ENCODE data around the gene SAFB2.
A peak's percentile ranks its signal among the peaks of the same experiment; 100 is the strongest.

The SAFB2 gene

DNA sequence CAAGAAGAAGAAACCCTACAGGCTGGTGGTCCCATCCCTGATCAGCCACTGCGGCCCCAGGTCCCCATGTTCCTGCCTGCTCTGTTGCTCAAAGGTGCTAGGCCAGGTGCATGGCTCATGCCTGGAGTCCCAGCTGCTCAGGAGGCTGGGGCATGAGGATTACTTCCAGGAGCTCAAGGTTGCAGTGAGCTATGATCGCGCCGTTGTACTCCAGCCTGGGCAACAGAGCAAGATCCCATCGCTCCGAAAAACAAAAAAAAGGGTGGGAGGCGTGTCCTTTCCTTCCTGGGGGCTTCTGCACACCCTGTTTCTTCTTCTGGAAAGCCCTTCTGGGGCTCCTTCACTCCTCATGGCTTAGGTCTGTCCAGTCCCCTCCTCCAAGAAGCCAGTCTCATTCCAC is 42.9 kb downstream of the SAFB2 start:
- no peak for DNase-seq (ENCODE audit: low read depth)

DNA sequence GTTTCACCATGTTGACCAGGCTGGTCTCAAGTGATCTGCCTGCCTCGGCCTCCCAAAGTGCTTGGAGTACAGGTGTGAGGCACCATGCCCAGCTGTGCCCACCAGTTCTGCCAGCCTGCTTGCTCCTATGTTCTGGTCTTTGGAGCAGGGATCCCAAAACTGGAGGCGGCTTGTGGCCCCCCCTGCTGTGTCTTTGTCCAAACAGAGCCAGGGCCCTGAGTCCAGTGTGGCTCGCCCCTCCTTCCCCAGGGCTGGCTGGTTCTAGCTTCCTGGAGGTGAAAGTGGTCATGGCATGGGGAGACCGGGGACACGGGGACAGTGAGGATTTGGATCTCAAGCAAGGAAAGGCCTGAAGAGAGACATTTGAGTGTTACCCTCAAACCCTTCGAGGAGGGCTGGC is 43.3 kb downstream of the SAFB2 start:
- no peak for DNase-seq (ENCODE audit: low read depth)

DNA sequence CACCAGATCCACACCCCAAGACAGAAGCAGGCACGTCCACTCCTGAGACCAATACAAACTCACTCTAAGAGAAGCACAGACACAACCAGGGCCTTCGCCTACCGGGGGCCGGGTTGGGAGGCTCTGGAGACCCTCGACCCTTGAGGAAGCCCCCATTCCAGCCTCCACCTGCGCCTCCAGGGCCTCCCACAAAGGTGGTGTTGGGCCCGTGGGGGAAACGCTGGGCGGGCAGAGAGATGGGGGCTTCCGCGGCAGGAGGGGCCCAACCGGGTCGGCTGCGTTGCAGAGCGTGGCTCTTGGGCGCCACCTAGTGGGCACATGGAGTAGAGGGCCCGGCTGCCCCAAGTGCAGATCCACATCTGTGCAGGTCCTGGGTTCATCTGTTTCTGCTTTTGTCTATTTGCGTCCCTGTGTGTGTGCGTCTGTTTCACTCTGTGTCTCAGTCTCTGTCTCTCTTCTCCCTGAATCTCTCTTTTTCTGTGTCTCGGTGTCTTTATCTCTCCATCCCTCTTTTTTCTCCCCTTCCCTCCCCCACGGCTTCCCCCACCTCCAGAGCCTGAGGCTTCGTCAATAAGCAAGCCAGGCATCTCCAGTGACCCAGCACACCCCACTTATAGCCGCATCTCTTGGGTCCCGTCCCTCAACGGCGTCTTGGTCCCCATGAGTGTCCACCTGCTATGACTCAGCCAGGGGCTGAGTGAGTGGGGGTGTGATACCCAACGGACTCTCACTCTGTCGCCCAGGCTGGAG is 44.3 kb downstream of the SAFB2 start:
- peak; percentile 62 for DNase-seq (ENCODE audit: low read depth)

DNA sequence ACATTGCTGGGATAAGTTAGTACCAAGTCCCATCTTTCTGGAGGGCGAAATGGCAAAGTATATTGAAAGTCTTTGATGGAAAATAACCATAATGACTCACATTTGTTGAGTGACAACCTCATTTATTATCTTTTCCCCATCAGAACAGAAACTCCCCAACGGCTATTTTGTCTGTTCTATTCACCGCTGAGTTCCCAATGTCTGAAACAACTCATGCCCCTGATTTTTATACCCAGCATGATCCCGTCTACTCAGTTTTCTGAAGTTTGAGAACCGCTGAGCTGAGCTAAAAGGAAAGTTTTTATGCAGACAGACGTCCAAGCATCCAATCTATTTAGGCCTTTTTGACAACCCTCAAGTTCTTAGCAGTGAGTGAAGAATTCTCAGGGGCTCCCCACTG is 47.0 kb downstream of the SAFB2 start:
- no peak for DNase-seq (ENCODE audit: low read depth)

DNA sequence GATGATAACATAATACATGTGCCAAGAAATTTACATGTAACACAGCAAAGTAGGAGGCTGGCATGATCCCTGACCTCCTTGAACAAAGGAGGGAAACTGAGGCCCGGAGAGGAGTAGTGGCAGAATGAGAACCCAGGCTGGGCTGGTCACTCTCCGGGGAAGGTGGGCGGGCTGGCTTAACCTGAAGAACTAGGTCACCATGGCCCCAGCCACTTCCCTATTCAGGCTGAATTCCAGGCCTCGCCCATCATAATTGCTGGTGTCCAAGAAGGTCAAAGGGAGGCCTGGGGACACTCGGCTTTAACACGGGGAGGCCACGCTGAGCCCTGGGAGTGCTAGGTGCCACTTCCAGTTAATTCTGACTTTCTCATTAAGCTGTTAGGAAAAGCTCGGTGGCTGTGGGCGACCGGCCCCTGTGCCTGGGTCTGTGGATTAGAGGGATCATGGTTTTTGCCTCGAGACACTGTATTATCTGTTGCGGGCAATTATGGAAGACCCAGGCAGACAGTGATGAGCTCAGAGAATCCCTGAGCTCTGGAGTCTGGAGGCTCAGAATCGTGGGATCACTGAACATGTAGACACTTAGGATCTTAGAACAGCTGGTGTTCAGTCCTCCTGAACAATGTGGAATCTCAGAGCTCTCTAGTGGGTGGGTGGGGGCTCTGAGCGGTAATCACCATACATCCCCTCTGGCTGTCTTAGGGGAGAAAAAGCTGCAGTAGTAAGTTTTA is 49.9 kb downstream of the SAFB2 start:
- DNase-seq (ENCODE audit: low read depth) = no peak

DNA sequence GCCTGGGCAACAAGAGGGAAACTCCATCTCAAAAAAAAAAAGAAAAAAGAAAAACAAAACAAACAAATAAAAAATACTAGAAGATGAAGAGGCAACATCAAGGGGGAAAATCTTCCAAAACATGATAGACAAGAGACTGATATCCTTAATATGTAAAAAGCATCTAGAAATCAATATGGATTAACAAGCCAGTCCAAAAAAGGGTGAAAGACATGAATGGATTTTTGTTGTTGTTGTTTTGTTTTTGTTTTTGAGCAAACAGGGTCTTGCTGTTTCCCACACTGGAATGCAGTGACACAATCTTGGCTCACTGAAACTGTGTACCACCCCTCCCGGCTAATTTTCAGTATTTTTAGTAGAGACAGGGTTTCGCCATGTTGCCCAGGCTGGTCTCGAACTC is 50.8 kb downstream of the SAFB2 start:
- no peak for DNase-seq (ENCODE audit: low read depth)

DNA sequence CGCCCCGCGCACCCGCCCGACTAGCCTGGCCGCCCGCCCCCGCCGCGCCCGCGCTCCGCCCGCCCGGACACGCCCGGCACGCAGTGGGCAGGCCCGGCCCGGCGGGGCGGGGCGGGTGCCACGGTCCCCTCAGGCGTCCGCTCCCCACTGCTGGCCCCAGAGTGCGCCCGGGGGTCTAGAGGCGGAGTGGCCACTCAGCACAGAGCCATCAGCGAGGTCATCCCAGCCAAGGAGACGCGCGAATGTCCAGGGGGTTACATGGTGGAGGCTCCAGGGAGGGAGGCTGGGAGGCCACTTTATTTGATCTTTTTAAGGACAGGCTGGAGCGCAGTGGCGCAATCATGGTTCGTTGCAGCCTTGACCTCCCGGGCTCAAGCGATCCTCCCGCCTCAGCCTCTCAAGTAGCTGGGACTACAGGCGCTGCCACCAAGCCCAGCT is 54.6 kb downstream of the SAFB2 start:
- no peak for DNase-seq (ENCODE audit: low read depth)

DNA sequence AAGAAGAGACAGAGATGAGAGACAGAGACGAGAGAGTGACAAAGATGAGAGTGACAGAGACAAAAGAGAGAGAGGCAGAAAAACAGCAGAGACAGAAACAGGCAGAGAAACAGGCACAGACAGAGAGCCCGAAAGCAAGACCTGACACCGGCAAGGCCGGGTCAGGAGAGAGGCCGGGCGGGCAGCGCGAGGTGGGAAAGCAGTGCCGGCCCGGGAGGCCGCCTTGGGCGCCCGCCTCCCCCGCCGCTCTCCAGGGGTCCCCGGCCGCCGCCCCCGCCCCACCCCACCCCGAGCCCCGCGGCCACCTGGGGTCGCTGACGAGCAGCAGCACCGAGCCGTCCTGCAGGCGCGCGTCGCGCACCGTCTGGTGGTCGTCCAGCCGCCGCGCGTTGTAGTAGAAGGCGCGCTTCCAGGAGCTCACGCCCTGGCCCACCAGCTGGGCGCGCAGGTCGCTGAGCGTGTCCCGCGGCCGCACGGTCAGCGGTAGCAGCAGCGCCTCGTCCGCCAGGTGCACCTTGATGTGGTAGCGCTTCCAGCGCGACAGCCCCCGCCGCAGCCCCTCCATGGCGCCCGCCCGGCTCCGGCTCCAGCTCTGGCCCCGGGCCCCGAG is 55.1 kb downstream of the SAFB2 start, which contains the start of gene TINCR:
Gene TINCR, minus strand, starts transcription at position 594 of the 610 bp plus-strand sequence.
- no peak for DNase-seq (ENCODE audit: low read depth)

DNA sequence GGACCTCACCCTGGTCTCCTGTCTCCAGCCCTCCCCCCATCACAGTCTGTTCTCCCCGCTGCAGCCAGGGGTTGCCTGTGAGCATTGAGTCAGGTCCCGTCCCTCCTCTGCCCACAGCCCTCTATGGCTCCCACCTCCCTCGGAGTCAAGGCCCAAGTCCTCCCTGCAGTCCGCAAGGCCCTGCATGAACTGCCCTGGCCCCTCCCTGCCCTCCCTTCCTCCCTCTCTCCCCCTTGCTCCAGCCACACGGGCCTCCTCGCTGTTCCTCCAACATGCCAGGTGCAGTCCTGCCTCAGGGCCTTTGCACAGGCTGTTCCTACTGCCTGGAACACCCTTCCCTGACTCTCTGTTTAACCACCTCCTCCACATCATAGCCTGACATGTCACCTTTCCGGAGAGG is 57.6 kb downstream of the SAFB2 start:
- DNase-seq (ENCODE audit: low read depth) = no peak

DNA sequence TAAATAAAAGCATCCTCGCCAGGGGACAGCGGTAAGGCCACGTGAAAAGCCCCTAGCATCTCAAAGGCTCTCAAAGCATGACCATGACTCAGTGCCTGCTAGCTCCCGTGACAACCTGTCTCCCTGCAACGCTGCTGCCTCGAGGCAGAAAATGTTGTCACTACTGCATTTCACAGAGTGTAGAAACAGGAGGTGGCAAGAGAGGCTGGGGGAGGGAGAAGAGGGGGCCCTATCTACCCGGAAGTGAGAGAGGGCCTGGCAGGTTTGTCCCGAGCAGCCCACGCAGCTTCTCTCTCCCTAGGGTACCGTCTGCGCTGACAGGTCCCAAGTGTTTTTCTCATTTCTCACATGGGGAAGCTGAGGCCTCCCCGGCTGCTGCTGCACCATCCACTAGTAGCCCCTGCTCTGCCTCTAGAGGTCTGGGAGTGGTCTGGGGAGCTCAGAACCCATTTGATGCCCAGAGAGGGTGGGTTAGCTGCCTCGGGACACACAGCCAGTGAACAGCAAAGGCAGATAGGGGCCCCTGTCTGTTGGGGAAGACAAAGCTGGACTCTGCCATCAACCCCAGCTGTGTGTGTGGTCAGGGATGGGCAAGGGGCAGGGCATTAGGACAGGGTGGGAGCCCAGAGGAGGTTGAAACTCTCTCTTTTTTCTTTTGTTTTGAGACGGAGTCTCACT is 58.5 kb downstream of the SAFB2 start:
- DNase-seq (ENCODE audit: low read depth) = peak; percentile 67

DNA sequence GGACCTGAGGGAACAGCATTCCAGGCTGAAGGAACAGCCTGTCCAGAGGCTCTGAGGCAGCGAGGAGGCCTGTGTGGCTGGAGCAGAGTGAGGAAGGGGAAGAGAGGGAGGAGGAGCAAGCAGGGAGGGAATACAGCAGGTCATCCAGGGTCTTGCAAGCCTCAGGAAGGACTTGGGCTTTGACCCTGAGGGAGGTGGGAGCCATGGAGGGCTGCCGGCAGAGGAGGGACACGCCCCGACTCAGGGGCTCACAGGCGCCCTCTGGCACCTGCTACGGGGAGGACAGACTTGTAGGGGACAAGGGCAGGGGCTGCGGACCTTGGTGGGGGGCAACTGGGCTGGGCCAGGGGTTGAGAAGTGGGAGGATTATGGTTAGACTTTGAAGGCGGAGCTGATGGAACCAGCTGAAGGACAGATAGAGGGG is 59.6 kb downstream of the SAFB2 start:
- DNase-seq (ENCODE audit: low read depth) = no peak

DNA sequence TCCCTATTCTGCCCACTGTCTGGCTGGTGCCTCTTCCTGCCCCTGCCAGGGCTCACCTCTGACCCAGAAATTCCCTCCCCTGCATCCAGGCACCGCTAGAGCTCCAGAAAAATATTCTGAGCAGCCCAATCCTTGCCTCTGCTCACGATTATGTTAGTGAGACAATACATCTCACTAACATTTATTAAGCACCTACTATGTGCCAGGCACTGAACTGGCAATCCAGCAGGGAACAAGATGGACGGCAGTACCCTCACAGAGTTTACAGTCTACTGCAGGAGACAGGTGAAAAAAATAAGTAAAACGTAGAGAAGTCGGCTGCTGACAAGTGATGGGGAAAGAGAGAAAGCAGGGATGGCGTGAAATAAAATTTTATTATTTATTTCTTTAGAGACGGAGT is 60.3 kb downstream of the SAFB2 start:
- no peak for DNase-seq (ENCODE audit: low read depth)

DNA sequence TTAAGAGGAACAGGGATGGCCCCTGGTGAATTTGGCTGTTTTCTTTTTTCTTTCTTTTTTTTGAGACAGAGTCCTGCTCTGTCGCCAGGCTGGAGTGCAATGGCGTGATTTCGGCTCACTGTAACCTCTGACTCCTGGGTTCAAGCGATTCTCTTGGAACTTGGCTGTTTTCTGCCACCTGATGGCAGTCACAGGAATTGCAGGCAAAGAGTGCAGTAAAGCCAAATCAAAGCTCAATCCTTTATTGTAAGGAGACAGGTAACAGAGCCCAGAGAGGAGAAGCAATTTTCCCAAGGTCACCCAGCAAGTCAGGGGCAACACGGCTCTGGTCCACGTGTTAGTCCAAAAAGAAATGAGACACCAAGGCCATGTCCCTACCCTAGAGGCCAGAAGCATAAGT is 61.0 kb downstream of the SAFB2 start:
- DNase-seq (ENCODE audit: low read depth) = no peak

DNA sequence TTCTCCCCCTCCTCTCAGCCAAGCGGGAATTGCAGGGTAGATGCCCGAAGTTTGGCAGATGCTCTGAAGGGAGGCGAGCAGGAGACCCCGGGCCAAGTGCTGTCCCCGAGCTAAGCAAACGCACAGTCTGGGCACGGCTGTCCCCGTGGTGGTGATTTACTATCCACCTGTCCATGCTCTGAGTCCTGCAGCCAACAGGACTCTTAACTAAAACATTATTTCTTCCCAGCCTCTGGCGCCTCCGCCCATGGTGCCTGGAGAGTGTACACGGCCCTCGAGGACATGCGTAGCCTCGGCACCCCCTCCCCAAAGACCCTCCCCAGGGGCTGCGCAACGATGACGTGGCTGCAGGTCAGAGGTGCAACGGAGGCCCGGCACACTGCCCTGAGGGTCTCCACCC is 62.4 kb downstream of the SAFB2 start:
- no peak for DNase-seq (ENCODE audit: low read depth)

DNA sequence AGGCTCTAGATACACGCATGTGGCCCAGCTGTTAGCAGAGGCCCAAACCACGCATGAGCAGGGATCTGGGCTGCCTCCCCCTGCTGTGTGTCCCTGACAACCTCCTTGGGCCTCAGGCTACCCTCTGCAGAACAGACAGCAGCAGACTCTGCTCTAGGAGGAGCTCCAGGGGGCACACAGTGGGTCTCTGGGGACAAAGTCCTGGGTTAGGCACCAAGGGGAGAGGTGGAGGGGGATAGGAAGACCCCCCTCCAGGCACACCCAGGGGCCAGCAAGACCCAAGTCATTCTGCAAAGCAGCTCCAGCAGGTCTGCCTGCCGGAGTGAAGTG is 62.8 kb downstream of the SAFB2 start:
- DNase-seq (ENCODE audit: low read depth) = no peak

DNA sequence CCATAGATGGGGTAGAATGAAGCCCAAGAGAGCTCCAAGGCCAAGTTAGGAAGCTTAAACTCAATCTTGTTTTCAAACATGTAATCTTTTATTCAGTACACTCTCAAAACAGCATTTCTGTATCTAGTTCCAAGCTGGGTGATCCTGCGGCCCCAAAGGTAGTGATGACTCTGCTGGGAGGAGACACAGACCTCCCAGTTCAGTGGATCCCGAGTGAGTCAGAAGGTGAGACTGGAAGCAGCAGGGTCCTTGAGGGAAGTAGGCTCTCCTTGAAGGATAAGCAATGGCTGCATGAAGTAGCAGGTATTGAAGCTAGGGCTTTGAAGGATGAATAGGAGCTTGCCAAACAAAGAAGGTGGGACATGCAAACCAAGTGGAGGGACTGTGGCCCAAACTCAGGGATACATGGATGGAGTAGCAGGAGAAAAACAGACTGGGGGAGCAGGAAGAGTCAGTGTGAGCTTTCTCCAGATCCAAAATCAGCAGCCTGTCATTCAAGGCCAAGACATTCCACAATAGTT is 64.4 kb downstream of the SAFB2 start:
- no peak for DNase-seq (ENCODE audit: low read depth)

DNA sequence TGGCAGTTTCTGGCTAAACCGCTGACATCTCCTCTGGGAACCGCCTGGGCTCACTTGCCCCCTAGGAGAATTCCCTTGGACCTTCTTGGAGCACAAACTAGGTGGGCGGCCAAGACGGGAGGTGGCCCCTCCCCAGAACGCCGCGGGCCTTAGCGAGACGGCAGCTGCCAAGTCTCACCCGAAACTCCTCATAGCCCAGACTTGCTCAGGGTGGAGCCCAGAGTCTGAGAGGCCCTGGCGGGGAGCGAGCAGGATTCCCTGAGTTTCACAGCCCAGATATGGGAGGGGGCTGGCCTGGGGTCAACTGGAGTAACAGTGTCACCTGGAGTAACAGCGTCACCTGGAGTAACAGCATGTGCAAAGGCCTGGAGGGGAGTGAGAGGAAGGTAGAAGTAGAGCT is 64.9 kb downstream of the SAFB2 start:
- no peak for DNase-seq (ENCODE audit: low read depth)

DNA sequence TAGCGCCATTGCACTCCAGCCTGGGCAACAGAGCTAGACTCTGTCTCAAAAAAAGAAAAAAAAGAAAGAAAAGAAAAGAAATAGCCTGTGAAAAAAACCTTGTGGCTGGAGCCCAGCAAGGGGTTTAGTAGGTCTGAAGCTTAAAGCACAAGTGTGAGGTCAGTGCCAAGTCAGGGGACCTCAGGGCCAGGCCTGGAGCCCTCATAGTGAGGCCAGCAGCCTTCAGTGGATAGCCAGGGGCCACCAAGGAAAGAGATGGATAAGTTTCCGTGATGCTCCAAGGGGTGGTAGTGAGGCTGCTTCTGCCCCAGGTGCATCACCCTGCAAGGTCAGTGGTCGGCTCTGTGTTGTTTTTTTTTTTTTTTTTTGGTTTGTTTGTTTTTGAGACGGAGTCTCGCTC is 67.7 kb downstream of the SAFB2 start:
- no peak for DNase-seq (ENCODE audit: low read depth)

DNA sequence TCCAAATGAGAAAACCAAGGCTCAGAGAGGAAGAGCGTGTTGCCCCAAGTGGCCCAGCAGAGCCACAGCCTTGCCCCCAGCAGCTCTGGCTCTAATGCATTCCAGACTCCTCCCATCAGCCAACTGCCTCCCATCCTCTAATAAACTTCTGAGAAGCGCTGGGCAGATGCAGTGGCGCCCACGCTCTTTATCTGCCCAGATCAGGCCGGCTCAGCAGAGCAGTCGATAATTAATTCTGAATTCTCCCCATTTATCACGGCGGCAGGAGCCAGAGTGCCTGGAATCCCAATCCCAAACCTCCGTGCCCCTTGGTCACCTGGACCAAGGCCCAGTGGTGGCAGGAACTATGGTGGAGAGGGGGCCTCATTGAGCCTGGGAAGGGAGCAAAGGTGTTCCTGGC is 68.7 kb downstream of the SAFB2 start:
- no peak for DNase-seq (ENCODE audit: low read depth)

DNA sequence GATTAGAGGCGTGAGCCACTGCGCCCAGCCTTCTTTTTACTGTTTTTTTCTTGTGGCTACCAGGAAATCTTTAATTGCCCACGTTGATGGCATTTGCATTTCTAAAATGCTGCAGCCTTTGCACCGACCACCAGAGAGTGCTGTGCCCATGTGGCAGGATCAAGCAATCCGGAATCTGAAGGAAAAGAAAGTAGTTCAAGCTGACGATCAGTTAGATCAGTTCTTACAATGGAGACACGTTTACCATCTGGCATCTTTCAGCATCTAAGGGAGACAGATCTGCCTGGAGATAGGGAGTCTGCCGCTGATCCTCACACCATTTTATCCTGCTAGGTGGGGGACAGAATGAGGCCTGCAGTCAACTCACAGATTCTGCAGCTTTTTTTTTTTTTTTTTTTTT is 74.7 kb downstream of the SAFB2 start:
- peak; percentile 56 for DNase-seq (ENCODE audit: low read depth)

DNA sequence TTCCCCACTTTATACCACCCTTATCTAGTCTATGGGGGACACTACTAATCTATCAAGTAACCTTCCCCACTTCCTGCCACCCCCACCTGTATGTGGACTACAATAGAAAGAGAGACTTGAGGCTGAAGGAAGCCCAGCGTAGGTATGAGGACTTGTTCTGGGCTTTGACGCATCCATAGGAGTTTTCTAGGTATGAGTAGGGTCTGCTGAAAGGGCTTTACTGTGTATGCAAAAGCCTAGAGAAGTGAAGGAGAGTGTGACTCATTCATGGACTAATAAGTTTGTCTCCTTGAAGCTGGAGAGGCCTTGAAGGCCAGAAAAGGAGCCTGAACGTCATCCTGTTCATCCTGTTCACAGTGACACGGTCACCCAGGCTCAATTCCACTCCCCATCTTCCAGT is 76.6 kb downstream of the SAFB2 start:
- no peak for DNase-seq (ENCODE audit: low read depth)

DNA sequence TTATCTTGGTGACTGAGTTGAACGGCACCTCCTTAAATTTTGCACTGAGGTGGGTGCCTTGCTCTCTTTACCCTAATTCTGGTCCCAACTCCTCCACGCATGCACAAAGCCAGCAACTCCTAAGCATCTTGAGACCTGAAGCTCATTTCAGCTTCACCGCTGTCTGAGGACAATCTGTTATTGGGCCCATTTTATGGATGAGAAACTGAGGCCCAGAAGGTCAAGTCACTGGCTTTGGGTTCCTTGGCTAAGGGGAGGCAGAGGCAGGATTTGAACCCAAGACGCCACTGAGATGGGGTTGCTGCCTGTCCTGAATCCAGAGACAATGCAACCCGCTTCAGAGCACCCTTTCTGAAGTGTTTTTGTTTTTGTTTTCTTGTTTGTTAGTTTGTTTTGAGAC is 77.5 kb downstream of the SAFB2 start:
- no peak for DNase-seq (ENCODE audit: low read depth)

DNA sequence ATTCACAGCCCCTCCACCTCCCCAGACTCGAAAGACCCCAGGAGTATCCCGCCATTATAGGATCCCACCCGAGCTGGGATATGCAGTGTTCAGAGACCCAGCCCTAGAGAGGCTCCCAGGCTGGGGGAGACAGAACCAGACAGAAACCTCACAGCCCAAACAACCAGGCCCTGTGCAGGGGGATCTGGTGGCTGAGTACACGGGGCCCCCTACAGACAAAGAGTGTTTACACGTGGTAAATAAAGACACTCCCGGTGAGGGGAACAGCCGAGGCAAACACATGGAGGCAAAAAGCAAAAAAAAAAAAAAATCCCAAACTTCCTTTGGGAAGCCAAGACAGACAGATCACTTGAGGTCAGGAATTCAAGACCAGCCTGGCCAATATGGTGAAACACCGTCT is 79.9 kb downstream of the SAFB2 start:
- DNase-seq (ENCODE audit: low read depth) = no peak
